K562 (cell line): ENCODE data around the gene ARHGAP15. TPM values are rescaled to one million over a fixed set of nuclear protein-coding genes. Genes with fewer than 3 reads are reported as not detected.

ENCODE experiments used
- ATAC-seq: fragments of 200-7000 bp; cut with Tn5 transposase; 3 replicates; pipeline ENCODE4 v1.9.1; 2020; ENCODE audit warnings: moderate library complexity
- BruUV-seq: library from RNA; stranded (reverse); fragments of 400-500 nt; replicated peaks from 2 replicates; lab custom pipeline; 2021; lab: Mats Ljungman, UMichigan
- CTCF ChIA-PET: fragments of 300-600 bp; formaldehyde crosslinking; extraction: SDS; loops from one replicate; lab custom pipeline; 2021; ENCODE audit warnings: low intra/inter-chr PET ratio; lab: Yijun Ruan, JAX
- POLR2A ChIA-PET: fragments of 300-600, 350-650 bp; sonication (Branson Sonifier 250); formaldehyde crosslinking; extraction: SDS; loops from one replicate; lab custom pipeline; 2021; ENCODE audit warnings: antibody characterized with exemption, inconsistent platforms; lab: Yijun Ruan, JAX
- DNase-seq, 4 experiments: peaks; one replicate each; pipeline versions ENCODE4 v3.0.0 to v3.0.0-alpha.2; 2011 to 2018; ENCODE audit warnings: low spot score in 3 of 4, mixed read lengths in 3 of 4; ENCODE audit errors: extremely low read depth in 1 of 4
- FAIRE-seq: peaks from 2 replicates; lab custom pipeline; 2011; peaks lifted over from hg19 to GRCh38; lab: Jason Lieb, UNC
- H2AFZ ChIP-seq: 2 replicates; pipeline ENCODE4 v1.6.0; 2011; ENCODE audit warnings: low read depth, low read length, control low read depth, inconsistent platforms
- H3K27ac ChIP-seq: fragments of 200-600 bp; 3 replicates; pipeline ENCODE4 v1.8.0; 2011; ENCODE audit warnings: low read depth, mild to moderate bottlenecking, control low read depth, inconsistent platforms, low read length, moderate library complexity, mixed read lengths; ENCODE audit errors: extremely low read depth
- H3K27me3 ChIP-seq, 2 experiments: fragments of 300-600 bp in 1 of 2; 2 replicates in 1 of 2; 3 replicates in 1 of 2; pipeline versions ENCODE4 v1.6.0 to v1.8.0; 2011; ENCODE audit warnings: inconsistent platforms in 2 of 2, low read length in 2 of 2, mild to moderate bottlenecking in 1 of 2, mixed read lengths in 1 of 2, moderate library complexity in 1 of 2; ENCODE audit not compliant: control insufficient read depth in 2 of 2, insufficient read depth in 2 of 2
- H3K36me3 ChIP-seq: fragments of 300-600 bp; 3 replicates; pipeline ENCODE4 v1.8.0; 2011; ENCODE audit warnings: mild to moderate bottlenecking, low read length, inconsistent platforms; ENCODE audit not compliant: control insufficient read depth, insufficient read depth
- H3K4me1 ChIP-seq, 2 experiments: fragments of 200-600 bp in 1 of 2; replicated peaks in 1 of 2; 2 replicates in 1 of 2; 3 replicates in 1 of 2; pipeline versions ENCODE4 v1.5.1 to v1.8.0; 2011; ENCODE audit warnings: inconsistent platforms in 2 of 2, low read length in 2 of 2, mild to moderate bottlenecking in 1 of 2, mixed read lengths in 1 of 2, moderate library complexity in 1 of 2; ENCODE audit not compliant: control insufficient read depth in 2 of 2, insufficient read depth in 2 of 2
- H3K4me2 ChIP-seq: 2 replicates; pipeline ENCODE4 v1.6.1; 2011; ENCODE audit warnings: low read length, control low read depth, inconsistent platforms, mixed read lengths; ENCODE audit not compliant: insufficient read depth
- H3K4me3 ChIP-seq: fragments of 200-600 bp; sonication (generic), shearing (Covaris generic); 2 replicates; pipeline ENCODE4 v1.5.1; 2016; ENCODE audit warnings: control low read depth, inconsistent platforms
- H3K79me2 ChIP-seq: fragments of 200-600 bp; 3 replicates; pipeline ENCODE4 v1.8.0; 2011; ENCODE audit warnings: low read length, inconsistent platforms; ENCODE audit not compliant: control insufficient read depth, insufficient read depth
- H3K9ac ChIP-seq, 2 experiments: 2 replicates each; pipeline versions ENCODE4 v1.6.0 to v1.6.1; 2011; ENCODE audit warnings: low read depth in 2 of 2, low read length in 2 of 2, control low read depth in 1 of 2, inconsistent platforms in 1 of 2, mild to moderate bottlenecking in 1 of 2, mixed read lengths in 1 of 2; ENCODE audit not compliant: insufficient read depth in 1 of 2
- H3K9me1 ChIP-seq: one replicate; pipeline ENCODE4 v1.6.0; 2011; ENCODE audit warnings: inconsistent platforms, mild to moderate bottlenecking, low read length, moderate library complexity; ENCODE audit not compliant: control insufficient read depth, insufficient read depth
- H3K9me3 ChIP-seq: replicated peaks from 2 replicates; pipeline ENCODE4 v1.5.1; 2011; ENCODE audit warnings: low read depth, low read length, inconsistent platforms; ENCODE audit not compliant: control insufficient read depth, insufficient read depth
- H4K20me1 ChIP-seq: replicated peaks from 2 replicates; pipeline ENCODE4 v1.6.1; 2011; ENCODE audit warnings: low read length, inconsistent platforms, mixed read lengths; ENCODE audit not compliant: control insufficient read depth, insufficient read depth
- CC2D1A ChIP-seq: fragments of 450-650 bp; IDR thresholded peaks from 2 replicates; pipeline ENCODE4 v1.6.1; 2017; ENCODE audit warnings: mild to moderate bottlenecking
- TAF9B ChIP-seq: fragments of 450-650 bp; IDR thresholded peaks from 2 replicates; pipeline ENCODE4 v1.6.1; 2018; ENCODE audit warnings: mild to moderate bottlenecking; ENCODE audit not compliant: partially characterized antibody
- ZNF174 ChIP-seq: fragments of 250-450 bp; sonication (Bioruptor Pico); IDR thresholded peaks from 2 replicates; pipeline ENCODE4 v1.4.0; 2020; ENCODE audit warnings: mild to moderate bottlenecking
- WGBS: fragments of 100-300 bp; shearing (Covaris generic); methylation state at CpG from one replicate; pipeline ENCODE4 v1.1.6; 2016; ENCODE audit warnings: low coverage, mixed read lengths; ENCODE audit not compliant: insufficient coverage; ENCODE audit errors: missing lambda C conversion rate; 5-methylcytosine and 5-hydroxymethylcytosine counted together
- in situ Hi-C: fragments of 300-500 bp; cut with MboI; formaldehyde crosslinking; loops from 4 replicates; pipeline ENCODE4 v1.15.0; 2018; ENCODE audit warnings: inconsistent platforms, mixed read lengths
- intact Hi-C: fragments of 100-400 bp; cut with micrococcal nuclease; formaldehyde crosslinking; loops from 2 replicates; pipeline ENCODE4 v1.14.2; 2022
- polyA plus RNA-seq, 8 experiments: library from polyadenylated mRNA; depleted of rRNA in 4 of 8; stranded (reverse) in 5 of 8; unstranded in 3 of 8; fragments of >200 nt; fragmentation: Nextera tagmentation in 2 of 8; fragmentation: Illumina TruSeq in 1 of 8; extraction: Ambion mirVana in 2 of 8; extraction: Trizol in 1 of 8; gene quantifications; 2 replicates each; pipeline versions ENCODE4 v1.2.1 to v1.2.3, GENCODE V29; 2011 to 2014; ENCODE audit warnings: inconsistent platforms in 1 of 8, missing spikeins in 1 of 8
- total RNA-seq, 7 experiments: library from RNA; depleted of rRNA in 6 of 7; stranded (reverse); fragments of >200 nt in 6 of 7; fragmentation: Illumina TruSeq in 2 of 7; extraction: Trizol in 2 of 7; gene quantifications; 2 replicates each; pipeline versions ENCODE4 v1.2.1 to v1.2.3, GENCODE V29; 2011 to 2021; ENCODE audit warnings: low replicate concordance in 1 of 7
- TF ChIP-seq, protein P1 (sequence below): fragments of 250-450 bp; sonication (Bioruptor Pico); IDR thresholded peaks from 2 replicates; pipeline ENCODE4 v1.8.0; 2021; ENCODE audit warnings: mild to moderate bottlenecking, moderate library complexity

ARHGAP15 gene
- total and polyA plus RNA-seq, 9 of the 15 experiments (the other 6 are each of a cell fraction or from before 2014, with no cell fraction given), result 1.5 to 17.9 (median 7.9) TPM

DNA sequence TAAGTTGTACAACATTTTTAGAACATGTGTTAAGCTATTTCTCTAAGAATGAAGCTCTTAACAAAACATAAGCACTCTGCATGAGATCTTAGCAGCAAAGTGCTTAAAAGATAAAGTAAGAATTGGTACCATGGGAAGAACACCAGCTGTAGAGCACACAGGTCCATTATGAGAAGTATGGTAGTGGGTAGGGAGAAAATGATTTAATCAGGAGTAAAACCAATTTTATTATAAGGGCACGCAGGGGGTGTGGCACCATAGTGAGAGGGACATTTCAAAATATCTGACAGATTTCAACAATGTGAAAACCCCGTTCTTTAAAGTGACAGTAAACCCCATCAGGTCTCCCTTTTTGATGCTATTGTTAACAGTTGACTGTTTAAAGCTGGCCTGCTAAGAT is 492.9 kb downstream of the ARHGAP15 start:
- POLR2A ChIA-PET, result interaction anchor here (1.1 kb wide), 1 partner anchor 14 kb away, joined by 4 read pairs; no protein-coding TSS in a partner anchor
- Histone ChIP-seq H3K9me3 (no peaks in the 10 kb centered on the region), H2AFZ (no peak overlapping the region), H3K4me3 (no peak overlapping the region), H3K36me3 (no peaks in the 10 kb centered on the region), H3K4me1 (peaks cover 0 to 2% of the 10 kb centered on the region in 2 experiments; a peak in 1 of 5 replicates), H3K4me2 (no peak overlapping the region), H3K9ac (no peak overlapping the region), H4K20me1 (no peaks in the 10 kb centered on the region), H3K27ac (no peak overlapping the region), H3K27me3 (no peaks in the 10 kb centered on the region), H3K79me2 (no peaks in the 10 kb centered on the region), H3K9me1 (no peaks in the 10 kb centered on the region)
- intact Hi-C loops, result no loop called here
- ATAC-seq (no peak), DNase-seq (no peak), FAIRE-seq (no peak)
- CTCF ChIA-PET, result no interaction called here
- BruUV-seq, result no TSS peak
- TF ChIP-seq, protein P1, sequence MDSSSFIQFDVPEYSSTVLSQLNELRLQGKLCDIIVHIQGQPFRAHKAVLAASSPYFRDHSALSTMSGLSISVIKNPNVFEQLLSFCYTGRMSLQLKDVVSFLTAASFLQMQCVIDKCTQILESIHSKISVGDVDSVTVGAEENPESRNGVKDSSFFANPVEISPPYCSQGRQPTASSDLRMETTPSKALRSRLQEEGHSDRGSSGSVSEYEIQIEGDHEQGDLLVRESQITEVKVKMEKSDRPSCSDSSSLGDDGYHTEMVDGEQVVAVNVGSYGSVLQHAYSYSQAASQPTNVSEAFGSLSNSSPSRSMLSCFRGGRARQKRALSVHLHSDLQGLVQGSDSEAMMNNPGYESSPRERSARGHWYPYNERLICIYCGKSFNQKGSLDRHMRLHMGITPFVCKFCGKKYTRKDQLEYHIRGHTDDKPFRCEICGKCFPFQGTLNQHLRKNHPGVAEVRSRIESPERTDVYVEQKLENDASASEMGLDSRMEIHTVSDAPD (CRISPR knock-in tag), result no peak
- TF ChIP-seq TAF9B (no peak), ZNF174 (CRISPR knock-in tag) (no peak), CC2D1A (no peak)
- 9% methylated on average over 2 of the region's 2 CpGs for WGBS
- in situ Hi-C loops, result no loop called here
